WTC11 (cell line): ENCODE measurements around the gene RACK1. TPM values are rescaled to one million over a fixed set of nuclear protein-coding genes. Genes with fewer than 3 reads are reported as not detected.

Experiments used
- ATAC-seq: fragments of 200-7000 bp; cut with Tn5 transposase; 2 replicates; pipeline ENCODE4 v1.10.0; 2021; ENCODE audit warnings: mild to moderate bottlenecking, moderate library complexity
- CTCF ChIA-PET: fragments of 300-600 bp; sonication (Branson Sonifier 250); formaldehyde crosslinking; loops from one replicate; lab custom pipeline; 2021; ENCODE audit warnings: antibody characterized with exemption; lab: Charles Lee
- POLR2A ChIA-PET: fragments of 350-600 bp; sonication (Branson Sonifier 250); formaldehyde crosslinking; loops from one replicate; lab custom pipeline; 2021; ENCODE audit warnings: antibody characterized with exemption; lab: Charles Lee
- DNase-seq: peaks from one replicate; pipeline ENCODE4 v3.0.0; 2021; ENCODE audit warnings: low spot score
- H3K27ac Mint-ChIP-seq: 2 replicates; pipeline ENCODE4 v1.8.0; 2021; ENCODE audit warnings: mixed read lengths
- H3K27me3 Mint-ChIP-seq: 2 replicates; pipeline ENCODE4 v1.8.0; 2021; ENCODE audit warnings: low read depth, mild to moderate bottlenecking, moderate library complexity, mixed read lengths
- H3K36me3 Mint-ChIP-seq: 2 replicates; pipeline ENCODE4 v1.8.0; 2021; ENCODE audit warnings: mixed read lengths
- H3K4me1 Mint-ChIP-seq: 2 replicates; pipeline ENCODE4 v1.8.0; 2022; ENCODE audit warnings: mixed read lengths
- H3K4me3 Mint-ChIP-seq: 2 replicates; pipeline ENCODE4 v1.8.0; 2021; ENCODE audit warnings: mild to moderate bottlenecking, moderate library complexity, mixed read lengths
- H3K9me3 Mint-ChIP-seq: 2 replicates; pipeline ENCODE4 v1.8.0; 2021; ENCODE audit warnings: mixed read lengths
- ATF1 ChIP-seq: sonication (generic); formaldehyde crosslinking; IDR thresholded peaks from 2 replicates; pipeline ENCODE4 v1.8.1; 2023; ENCODE audit warnings: mild to moderate bottlenecking, moderate library complexity, missing genetic modification reagents
- CREM ChIP-seq: sonication (generic); formaldehyde crosslinking; IDR thresholded peaks from 2 replicates; pipeline ENCODE4 v1.8.1; 2022; ENCODE audit warnings: mild to moderate bottlenecking, missing genetic modification reagents, moderate library complexity
- FOXK1 ChIP-seq: sonication (generic); formaldehyde crosslinking; IDR thresholded peaks from 2 replicates; pipeline ENCODE4 v1.8.0; 2022; ENCODE audit warnings: mild to moderate bottlenecking, moderate library complexity, missing genetic modification reagents
- MYBL2 ChIP-seq: sonication (generic); formaldehyde crosslinking; IDR thresholded peaks from 2 replicates; pipeline ENCODE4 v1.8.1; 2023; ENCODE audit warnings: mild to moderate bottlenecking, moderate library complexity, missing genetic modification reagents
- SOX15 ChIP-seq: fragments of 250-450 bp; sonication (Bioruptor Pico); IDR thresholded peaks from 2 replicates; pipeline ENCODE4 v1.9.0; 2021; ENCODE audit warnings: mild to moderate bottlenecking
- STAT6 ChIP-seq: sonication (generic); formaldehyde crosslinking; conservative IDR thresholded peaks from 2 replicates; pipeline ENCODE4 v1.8.1; 2023; ENCODE audit warnings: mild to moderate bottlenecking, low read depth, missing genetic modification reagents, moderate library complexity
- ZBTB21 ChIP-seq: sonication (generic); formaldehyde crosslinking; IDR thresholded peaks from 2 replicates; pipeline ENCODE4 v1.8.1; 2023; ENCODE audit warnings: mild to moderate bottlenecking, missing genetic modification reagents, borderline replicate concordance
- ZNF219 ChIP-seq: sonication (generic); formaldehyde crosslinking; IDR thresholded peaks from 2 replicates; pipeline ENCODE4 v1.8.0; 2023; ENCODE audit warnings: missing genetic modification reagents, mild to moderate bottlenecking, borderline replicate concordance
- ZNF532 ChIP-seq: fragments of 250-450 bp; sonication (Bioruptor Pico); IDR thresholded peaks from 2 replicates; pipeline ENCODE4 v1.9.0; 2021; ENCODE audit warnings: mild to moderate bottlenecking, borderline replicate concordance
- total RNA-seq: library from RNA; stranded (reverse); gene quantifications from 3 replicates; pipeline ENCODE4 v1.2.3, GENCODE V29; 2021
- TF ChIP-seq, protein P1 (sequence below): sonication (generic); formaldehyde crosslinking; IDR thresholded peaks from 2 replicates; pipeline ENCODE4 v1.8.1; 2023; ENCODE audit warnings: mild to moderate bottlenecking, moderate library complexity, missing genetic modification reagents
- TF ChIP-seq, protein P2 (sequence below): fragments of 200-600 bp; IDR thresholded peaks from 2 replicates; pipeline ENCODE4 v1.8.0; 2022; ENCODE audit warnings: antibody characterized with exemption
- TF ChIP-seq, protein P3 (sequence below): sonication (generic); formaldehyde crosslinking; IDR thresholded peaks from 2 replicates; pipeline ENCODE4 v1.8.0; 2023; ENCODE audit warnings: missing genetic modification reagents
- TF ChIP-seq, protein P4 (sequence below): sonication (generic); formaldehyde crosslinking; IDR thresholded peaks from 2 replicates; pipeline ENCODE4 v1.8.1; 2022; ENCODE audit warnings: missing genetic modification reagents, borderline replicate concordance

Gene RACK1
- total RNA-seq, 1 experiment from 2014 or later = 2,360 TPM

DNA sequence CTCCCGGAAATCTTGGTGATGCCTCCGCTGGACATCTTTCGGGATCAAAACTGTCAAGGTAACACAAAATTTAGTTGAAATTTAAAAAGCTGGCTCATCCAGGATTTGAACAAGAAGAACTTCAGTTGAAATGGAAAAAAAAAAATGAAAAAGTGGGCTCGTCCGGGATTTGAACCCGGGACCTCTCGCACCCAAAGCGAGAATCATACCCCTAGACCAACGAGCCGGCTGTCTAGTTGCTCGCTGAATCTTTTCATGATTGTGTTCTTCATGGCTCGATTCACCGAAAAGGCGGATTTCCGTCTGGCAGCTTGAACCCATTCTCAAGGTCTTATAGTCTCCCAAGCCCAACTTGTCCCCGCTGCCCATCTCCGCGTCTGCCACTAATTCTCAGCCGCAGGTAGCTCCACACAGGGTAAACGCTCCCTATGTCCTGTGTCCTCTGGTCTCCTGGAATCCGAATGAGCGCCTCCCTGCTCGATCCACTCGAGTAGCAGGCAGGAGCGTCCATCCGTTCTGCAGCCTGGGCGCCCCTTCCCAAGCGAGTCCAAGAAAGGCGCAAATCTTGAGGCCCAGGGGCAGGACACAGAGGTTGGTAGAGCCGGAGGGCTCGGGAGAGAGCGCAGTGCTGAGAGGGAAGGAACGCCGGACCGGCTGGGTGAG lies 54.9 kb downstream of the RACK1 start (continued):
- TF ChIP-seq STAT6 (CRISPR knock-in tag) = no peak
- TF ChIP-seq, protein P1, sequence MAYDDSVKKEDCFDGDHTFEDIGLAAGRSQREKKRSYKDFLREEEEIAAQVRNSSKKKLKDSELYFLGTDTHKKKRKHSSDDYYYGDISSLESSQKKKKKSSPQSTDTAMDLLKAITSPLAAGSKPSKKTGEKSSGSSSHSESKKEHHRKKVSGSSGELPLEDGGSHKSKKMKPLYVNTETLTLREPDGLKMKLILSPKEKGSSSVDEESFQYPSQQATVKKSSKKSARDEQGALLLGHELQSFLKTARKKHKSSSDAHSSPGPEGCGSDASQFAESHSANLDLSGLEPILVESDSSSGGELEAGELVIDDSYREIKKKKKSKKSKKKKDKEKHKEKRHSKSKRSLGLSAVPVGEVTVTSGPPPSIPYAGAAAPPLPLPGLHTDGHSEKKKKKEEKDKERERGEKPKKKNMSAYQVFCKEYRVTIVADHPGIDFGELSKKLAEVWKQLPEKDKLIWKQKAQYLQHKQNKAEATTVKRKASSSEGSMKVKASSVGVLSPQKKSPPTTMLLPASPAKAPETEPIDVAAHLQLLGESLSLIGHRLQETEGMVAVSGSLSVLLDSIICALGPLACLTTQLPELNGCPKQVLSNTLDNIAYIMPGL (CRISPR knock-in tag) = peak; percentile 75
- TF ChIP-seq, protein P2, sequence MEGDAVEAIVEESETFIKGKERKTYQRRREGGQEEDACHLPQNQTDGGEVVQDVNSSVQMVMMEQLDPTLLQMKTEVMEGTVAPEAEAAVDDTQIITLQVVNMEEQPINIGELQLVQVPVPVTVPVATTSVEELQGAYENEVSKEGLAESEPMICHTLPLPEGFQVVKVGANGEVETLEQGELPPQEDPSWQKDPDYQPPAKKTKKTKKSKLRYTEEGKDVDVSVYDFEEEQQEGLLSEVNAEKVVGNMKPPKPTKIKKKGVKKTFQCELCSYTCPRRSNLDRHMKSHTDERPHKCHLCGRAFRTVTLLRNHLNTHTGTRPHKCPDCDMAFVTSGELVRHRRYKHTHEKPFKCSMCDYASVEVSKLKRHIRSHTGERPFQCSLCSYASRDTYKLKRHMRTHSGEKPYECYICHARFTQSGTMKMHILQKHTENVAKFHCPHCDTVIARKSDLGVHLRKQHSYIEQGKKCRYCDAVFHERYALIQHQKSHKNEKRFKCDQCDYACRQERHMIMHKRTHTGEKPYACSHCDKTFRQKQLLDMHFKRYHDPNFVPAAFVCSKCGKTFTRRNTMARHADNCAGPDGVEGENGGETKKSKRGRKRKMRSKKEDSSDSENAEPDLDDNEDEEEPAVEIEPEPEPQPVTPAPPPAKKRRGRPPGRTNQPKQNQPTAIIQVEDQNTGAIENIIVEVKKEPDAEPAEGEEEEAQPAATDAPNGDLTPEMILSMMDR = no peak
- TF ChIP-seq MYBL2 (CRISPR knock-in tag) = peak; percentile 80; the same call in 1 of the 2 replicates
- TF ChIP-seq ZNF219 (CRISPR knock-in tag) = 0 out of 2 replicates have a peak, but pooled peaks have one; percentile 1

GRCh38 chr5:181187500-181188213 lies 56.0 kb downstream of the RACK1 start:
- Mint-ChIP-seq H3K4me3 (peak overlapping the region; percentile 97), H3K4me1 (peaks cover 16% of the 10 kb centered on the region), H3K9me3 (peaks cover 3% of the 10 kb centered on the region), H3K36me3 (peaks cover 5% of the 10 kb centered on the region), H3K27me3 (peaks cover 34% of the 10 kb centered on the region), H3K27ac (peak overlapping the region; percentile 84)
- peak; percentile 7 for ATAC-seq
- peak; percentile 92 for DNase-seq
- ChIA-PET POLR2A (interaction anchor here (1.8 kb wide), 1 partner anchor 19 kb away, joined by 11 read pairs; no protein-coding TSS in a partner anchor), CTCF (interaction anchor here (1.1 to 6.7 kb wide), 2 partner anchors 15 to 18 kb away, joined by 6 to 42 read pairs; partner anchors contain the start of gene TRIM7)
- TF ChIP-seq, protein P3, sequence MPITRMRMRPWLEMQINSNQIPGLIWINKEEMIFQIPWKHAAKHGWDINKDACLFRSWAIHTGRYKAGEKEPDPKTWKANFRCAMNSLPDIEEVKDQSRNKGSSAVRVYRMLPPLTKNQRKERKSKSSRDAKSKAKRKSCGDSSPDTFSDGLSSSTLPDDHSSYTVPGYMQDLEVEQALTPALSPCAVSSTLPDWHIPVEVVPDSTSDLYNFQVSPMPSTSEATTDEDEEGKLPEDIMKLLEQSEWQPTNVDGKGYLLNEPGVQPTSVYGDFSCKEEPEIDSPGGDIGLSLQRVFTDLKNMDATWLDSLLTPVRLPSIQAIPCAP (CRISPR knock-in tag) = 0 out of 2 replicates have a peak, but pooled peaks have one; percentile 49
- TF ChIP-seq ZBTB21 (CRISPR knock-in tag) (peak; percentile 70; the same call in 1 of the 2 replicates), ZNF532 (CRISPR knock-in tag) (0 out of 2 replicates have a peak, but pooled peaks have one; percentile 63), MYBL2 (CRISPR knock-in tag) (no peak), ATF1 (CRISPR knock-in tag) (peak; percentile 55; the same call in 1 of the 2 replicates), CREM (peak; percentile 62; the same call in 1 of the 2 replicates), FOXK1 (peak; percentile 59; the same call in 1 of the 2 replicates), SOX15 (no peak)
- TF ChIP-seq, protein P4, sequence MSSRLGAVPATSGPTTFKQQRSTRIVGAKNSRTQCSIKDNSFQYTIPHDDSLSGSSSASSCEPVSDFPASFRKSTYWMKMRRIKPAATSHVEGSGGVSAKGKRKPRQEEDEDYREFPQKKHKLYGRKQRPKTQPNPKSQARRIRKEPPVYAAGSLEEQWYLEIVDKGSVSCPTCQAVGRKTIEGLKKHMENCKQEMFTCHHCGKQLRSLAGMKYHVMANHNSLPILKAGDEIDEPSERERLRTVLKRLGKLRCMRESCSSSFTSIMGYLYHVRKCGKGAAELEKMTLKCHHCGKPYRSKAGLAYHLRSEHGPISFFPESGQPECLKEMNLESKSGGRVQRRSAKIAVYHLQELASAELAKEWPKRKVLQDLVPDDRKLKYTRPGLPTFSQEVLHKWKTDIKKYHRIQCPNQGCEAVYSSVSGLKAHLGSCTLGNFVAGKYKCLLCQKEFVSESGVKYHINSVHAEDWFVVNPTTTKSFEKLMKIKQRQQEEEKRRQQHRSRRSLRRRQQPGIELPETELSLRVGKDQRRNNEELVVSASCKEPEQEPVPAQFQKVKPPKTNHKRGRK (CRISPR knock-in tag) = no peak
- TF ChIP-seq, protein P1 (CRISPR knock-in tag) = peak; percentile 90
